ENCODE data around the gene SLCO1B3.

The SLCO1B3 gene

GRCh38 chr12:20885552-20885951 lies 75.0 kb downstream of the SLCO1B3 start:
- no peak for DNase-seq (ENCODE audit: low read depth)

- no peak for DNase-seq (ENCODE audit: low read depth)
Measured at GRCh38 chr12:20917269-20917668, 106.8 kb downstream of the SLCO1B3 start.

GRCh38 chr12:20917819-20918218 lies 107.3 kb downstream of the SLCO1B3 start:
- DNase-seq (ENCODE audit: low read depth), result no peak

- DNase-seq (ENCODE audit: low read depth), result no peak
Measured at GRCh38 chr12:20931894-20932293, 121.4 kb downstream of the SLCO1B3 start.

- no peak for DNase-seq (ENCODE audit: low read depth)
Measured at GRCh38 chr12:20946732-20947131, 136.2 kb downstream of the SLCO1B3 start.

DNA sequence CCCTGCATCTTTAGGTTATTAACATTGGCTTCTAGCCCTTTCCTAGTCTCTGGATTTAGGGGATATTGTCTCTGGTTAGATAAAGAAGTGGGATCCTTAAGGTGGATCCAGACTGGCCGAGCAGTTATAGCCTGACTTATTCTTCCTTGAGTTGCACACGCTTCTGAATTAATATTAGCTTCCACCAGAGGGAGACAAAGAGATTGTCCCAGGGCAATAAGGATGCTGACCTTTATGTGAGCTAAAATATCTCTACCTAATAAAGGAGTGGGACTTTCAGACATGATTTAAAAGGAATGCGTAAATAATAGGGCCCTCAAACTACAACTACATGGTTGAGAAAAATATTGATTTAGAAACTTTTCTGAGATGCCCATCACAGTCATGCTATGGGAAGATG lies 139.7 kb downstream of the SLCO1B3 start:
- no peak for DNase-seq (ENCODE audit: low read depth)

- no peak for DNase-seq (ENCODE audit: low read depth)
Measured at GRCh38 chr12:20963303-20963702, 152.8 kb downstream of the SLCO1B3 start.

- no peak for DNase-seq (ENCODE audit: low read depth)
Measured at GRCh38 chr12:20963762-20964161, 153.3 kb downstream of the SLCO1B3 start.
